Activated CD4-positive, alpha-beta T cell treated with anti-CD3 and anti-CD28 coated beads, Interleukin-2, Interleukin-6, amounts not matched to agents 100 ng/mL and 50 ng/mL, durations not matched to agents 16 hours and 8 hours (primary cell): Measurements from ENCODE around the gene KDM3A.

ENCODE experiments used
- DNase-seq: peaks from one replicate; pipeline ENCODE4 v3.0.0-alpha.2; 2020

KDM3A gene

GRCh38 chr2:86520153-86520552 is 79.0 kb downstream of the KDM3A start:
- no peak for DNase-seq

- DNase-seq = no peak
Observed at GRCh38 chr2:86521922-86522321, 80.8 kb downstream of the KDM3A start.

GRCh38 chr2:86522711-86523110 is 81.5 kb downstream of the KDM3A start:
- no peak for DNase-seq

GRCh38 chr2:86523491-86523890 is 82.3 kb downstream of the KDM3A start:
- DNase-seq = no peak

- DNase-seq = no peak
Observed at GRCh38 chr2:86525421-86526340, 84.5 kb downstream of the KDM3A start.

- DNase-seq = no peak
Observed at GRCh38 chr2:86533589-86533988, 92.4 kb downstream of the KDM3A start.

- no peak for DNase-seq
Observed at GRCh38 chr2:86541334-86541733, 100.2 kb downstream of the KDM3A start.
